ENCODE measurements around the gene SLC35A4. TPM values are rescaled to one million over a fixed set of nuclear protein-coding genes. Genes with fewer than 3 reads are reported as not detected.

Gene SLC35A4
- total RNA-seq, 1 donor from 2014 or later, result 59.9 TPM

DNA sequence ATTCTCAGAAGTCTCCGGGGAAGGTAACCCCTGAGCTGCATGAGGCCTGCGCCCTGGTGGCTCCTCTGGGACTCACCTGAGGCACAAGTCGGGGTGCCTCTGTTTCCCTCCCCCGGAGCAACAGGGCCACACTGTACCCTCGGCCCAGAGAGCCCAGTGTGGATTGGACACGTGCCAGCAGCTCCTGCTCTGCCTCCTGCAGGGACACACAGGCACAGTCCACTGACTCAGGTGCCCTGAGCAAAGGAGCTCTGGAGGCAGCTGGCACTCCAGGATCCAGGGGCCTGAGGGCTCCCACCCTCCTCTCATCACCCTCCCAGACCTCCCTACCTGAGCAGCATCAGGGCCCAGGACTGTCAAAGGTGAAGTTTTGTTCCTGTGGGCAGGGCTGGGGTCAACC, 29.5 kb downstream of the SLC35A4 start:
- Mint-ChIP-seq H3K27ac (ENCODE audit: unreplicated experiment) (no peak overlapping the region), H3K27me3 (ENCODE audit: low read depth, unreplicated experiment) (peaks cover 12% of the 10 kb centered on the region), H3K36me3 (ENCODE audit: low read depth, unreplicated experiment) (no peaks in the 10 kb centered on the region), H3K4me3 (ENCODE audit: unreplicated experiment) (no peak overlapping the region), H3K4me1 (ENCODE audit: low read depth, unreplicated experiment) (peaks cover 15% of the 10 kb centered on the region), H3K9me3 (ENCODE audit: unreplicated experiment) (no peaks in the 10 kb centered on the region)
- no peaks in the 10 kb centered on the region for H3K79me2 ChIP-seq (ENCODE audit: insufficient read depth, low read length)
- no peak for TF ChIP-seq EZH2 (IDR thresholded peaks at IDR 0.05; ENCODE audit: insufficient read depth, low read length)
- TF ChIP-seq, protein P1, sequence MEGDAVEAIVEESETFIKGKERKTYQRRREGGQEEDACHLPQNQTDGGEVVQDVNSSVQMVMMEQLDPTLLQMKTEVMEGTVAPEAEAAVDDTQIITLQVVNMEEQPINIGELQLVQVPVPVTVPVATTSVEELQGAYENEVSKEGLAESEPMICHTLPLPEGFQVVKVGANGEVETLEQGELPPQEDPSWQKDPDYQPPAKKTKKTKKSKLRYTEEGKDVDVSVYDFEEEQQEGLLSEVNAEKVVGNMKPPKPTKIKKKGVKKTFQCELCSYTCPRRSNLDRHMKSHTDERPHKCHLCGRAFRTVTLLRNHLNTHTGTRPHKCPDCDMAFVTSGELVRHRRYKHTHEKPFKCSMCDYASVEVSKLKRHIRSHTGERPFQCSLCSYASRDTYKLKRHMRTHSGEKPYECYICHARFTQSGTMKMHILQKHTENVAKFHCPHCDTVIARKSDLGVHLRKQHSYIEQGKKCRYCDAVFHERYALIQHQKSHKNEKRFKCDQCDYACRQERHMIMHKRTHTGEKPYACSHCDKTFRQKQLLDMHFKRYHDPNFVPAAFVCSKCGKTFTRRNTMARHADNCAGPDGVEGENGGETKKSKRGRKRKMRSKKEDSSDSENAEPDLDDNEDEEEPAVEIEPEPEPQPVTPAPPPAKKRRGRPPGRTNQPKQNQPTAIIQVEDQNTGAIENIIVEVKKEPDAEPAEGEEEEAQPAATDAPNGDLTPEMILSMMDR (IDR thresholded peaks at IDR 0.05; ENCODE audit: insufficient read depth, low read depth, low read length), result no peak
- H3K36me3 ChIP-seq (ENCODE audit: insufficient read depth, low read length), result no peaks in the 10 kb centered on the region
- no peak overlapping the region for H3K4me3 ChIP-seq (ENCODE audit: insufficient read depth, low read depth, low read length)
- H4K20me1 ChIP-seq (ENCODE audit: insufficient read depth, low read length), result no peaks in the 10 kb centered on the region
- H3K4me1 ChIP-seq (ENCODE audit: insufficient read depth, low read length), result peaks cover 7% of the 10 kb centered on the region
- no peak overlapping the region for H3K4me2 ChIP-seq (ENCODE audit: low read length)
- no peak overlapping the region for H3K27ac ChIP-seq (ENCODE audit: low read depth, low read length)
- H3K9me3 ChIP-seq (ENCODE audit: insufficient read depth, low read depth, low read length), result no peaks in the 10 kb centered on the region
- DNase-seq (ENCODE audit: low read depth) (no peak), FAIRE-seq (no peak)
- no peak overlapping the region for H3K9ac ChIP-seq (ENCODE audit: low read length)
- peaks cover 8% of the 10 kb centered on the region for H3K27me3 ChIP-seq (ENCODE audit: insufficient read depth, low read length)
- no peak overlapping the region for H2AFZ ChIP-seq (ENCODE audit: low read depth, low read length)

DNA sequence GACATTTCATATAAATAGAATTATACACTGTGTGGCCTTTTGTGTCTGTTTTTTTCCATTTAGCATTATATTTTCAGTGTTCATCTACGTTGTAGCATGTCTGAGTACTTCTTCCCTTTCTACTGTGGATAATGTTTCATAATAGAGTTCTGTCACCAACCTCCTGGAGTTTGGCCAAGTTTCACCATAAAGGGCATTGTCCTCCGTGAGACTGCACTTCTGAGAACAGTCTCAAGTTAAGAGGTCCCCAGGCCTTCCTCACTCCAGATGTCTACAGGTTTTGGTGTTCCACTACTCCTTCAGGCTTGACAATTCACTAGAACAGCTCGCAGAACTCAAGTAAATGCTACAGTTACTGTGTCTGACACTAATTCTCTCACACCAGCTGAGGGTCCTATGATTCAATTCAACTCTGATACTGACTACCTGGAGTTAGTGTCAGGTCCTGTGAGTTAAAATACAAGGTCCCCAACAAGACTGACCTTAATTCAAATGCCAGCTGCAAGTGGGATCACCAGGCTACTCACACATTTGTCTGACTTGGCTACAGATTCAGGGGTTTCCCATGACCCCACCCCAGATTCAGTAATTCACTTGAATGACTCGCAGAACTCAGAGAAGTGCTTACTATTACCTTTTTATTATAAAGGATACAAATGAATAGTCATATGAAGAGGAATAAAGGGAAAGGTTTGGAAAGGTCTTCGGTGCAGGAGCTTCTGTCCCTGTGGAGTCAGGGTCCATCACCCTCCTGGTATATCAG, 31.1 kb downstream of the SLC35A4 start:
- Mint-ChIP-seq H3K9me3 (ENCODE audit: unreplicated experiment) (no peaks in the 10 kb centered on the region), H3K4me1 (ENCODE audit: low read depth, unreplicated experiment) (peaks cover 7% of the 10 kb centered on the region), H3K27me3 (ENCODE audit: low read depth, unreplicated experiment) (peaks cover 15% of the 10 kb centered on the region), H3K27ac (ENCODE audit: unreplicated experiment) (no peak overlapping the region), H3K36me3 (ENCODE audit: low read depth, unreplicated experiment) (no peaks in the 10 kb centered on the region), H3K4me3 (ENCODE audit: unreplicated experiment) (no peak overlapping the region)
- H3K36me3 ChIP-seq (ENCODE audit: insufficient read depth, low read length), result no peaks in the 10 kb centered on the region
- H4K20me1 ChIP-seq (ENCODE audit: insufficient read depth, low read length), result no peaks in the 10 kb centered on the region
- peaks cover 8% of the 10 kb centered on the region for H3K27me3 ChIP-seq (ENCODE audit: insufficient read depth, low read length)
- TF ChIP-seq, protein P1 (IDR thresholded peaks at IDR 0.05; ENCODE audit: insufficient read depth, low read depth, low read length), result no peak
- no peak for TF ChIP-seq EZH2 (IDR thresholded peaks at IDR 0.05; ENCODE audit: insufficient read depth, low read length)
- peaks cover 7% of the 10 kb centered on the region for H3K4me1 ChIP-seq (ENCODE audit: insufficient read depth, low read length)
- H3K9me3 ChIP-seq (ENCODE audit: insufficient read depth, low read depth, low read length), result no peaks in the 10 kb centered on the region
- no peak for FAIRE-seq
- H3K79me2 ChIP-seq (ENCODE audit: insufficient read depth, low read length), result no peaks in the 10 kb centered on the region
- no peak overlapping the region for H3K4me3 ChIP-seq (ENCODE audit: insufficient read depth, low read depth, low read length)
- no peak overlapping the region for H3K4me2 ChIP-seq (ENCODE audit: low read length)
- H2AFZ ChIP-seq (ENCODE audit: low read depth, low read length), result no peak overlapping the region
- DNase-seq (ENCODE audit: low read depth), result no peak
- no peak overlapping the region for H3K27ac ChIP-seq (ENCODE audit: low read depth, low read length)
- H3K9ac ChIP-seq (ENCODE audit: low read length), result no peak overlapping the region

- FAIRE-seq (no peak), DNase-seq (ENCODE audit: low read depth) (no peak)
- no peaks in the 10 kb centered on the region for H3K36me3 ChIP-seq (ENCODE audit: insufficient read depth, low read length)
- H3K4me1 ChIP-seq (ENCODE audit: insufficient read depth, low read length), result peaks cover 7% of the 10 kb centered on the region
- no peaks in the 10 kb centered on the region for H3K9me3 Mint-ChIP-seq (ENCODE audit: unreplicated experiment)
- peaks cover 19% of the 10 kb centered on the region for H3K27me3 Mint-ChIP-seq (ENCODE audit: low read depth, unreplicated experiment)
- no peak overlapping the region for H3K4me3 ChIP-seq (ENCODE audit: insufficient read depth, low read depth, low read length)
- H3K9me3 ChIP-seq (ENCODE audit: insufficient read depth, low read depth, low read length), result no peaks in the 10 kb centered on the region
- H3K4me3 Mint-ChIP-seq (ENCODE audit: unreplicated experiment), result no peak overlapping the region
- no peak overlapping the region for H3K27ac Mint-ChIP-seq (ENCODE audit: unreplicated experiment)
- no peaks in the 10 kb centered on the region for H3K79me2 ChIP-seq (ENCODE audit: insufficient read depth, low read length)
- H3K4me2 ChIP-seq (ENCODE audit: low read length), result no peak overlapping the region
- no peaks in the 10 kb centered on the region for H4K20me1 ChIP-seq (ENCODE audit: insufficient read depth, low read length)
- H3K36me3 Mint-ChIP-seq (ENCODE audit: low read depth, unreplicated experiment), result no peaks in the 10 kb centered on the region
- no peak for TF ChIP-seq EZH2 (IDR thresholded peaks at IDR 0.05; ENCODE audit: insufficient read depth, low read length)
- TF ChIP-seq, protein P1 (IDR thresholded peaks at IDR 0.05; ENCODE audit: insufficient read depth, low read depth, low read length), result no peak
- H3K9ac ChIP-seq (ENCODE audit: low read length), result no peak overlapping the region
- peaks cover 8% of the 10 kb centered on the region for H3K27me3 ChIP-seq (ENCODE audit: insufficient read depth, low read length)
- H3K27ac ChIP-seq (ENCODE audit: low read depth, low read length), result no peak overlapping the region
- no peak overlapping the region for H2AFZ ChIP-seq (ENCODE audit: low read depth, low read length)
- H3K4me1 Mint-ChIP-seq (ENCODE audit: low read depth, unreplicated experiment), result peaks cover 7% of the 10 kb centered on the region
Measured at GRCh38 chr5:140596321-140596741, 31.7 kb downstream of the SLC35A4 start.

Data from astrocyte (in vitro differentiated cells and primary cell).